GM19025 (cell line): ENCODE measurements around the gene KRT5.
"Not testable (repeated sequence)": the region's sequence is repeated elsewhere in the genome, so short reads cannot be mapped to it uniquely, and the experiment has no call there.

Experiments used
- ATAC-seq: cut with Tn5 transposase; IDR thresholded peaks from one replicate; pipeline ENCODE4 v1.9.1; 2021; ENCODE audit warnings: mild to moderate bottlenecking, low read depth, moderate library complexity; ENCODE audit not compliant: unreplicated experiment

The KRT5 gene

GRCh38 chr12:52522346-52523011 is 2.3 kb upstream of the KRT5 start:
- no peak for ATAC-seq

DNA sequence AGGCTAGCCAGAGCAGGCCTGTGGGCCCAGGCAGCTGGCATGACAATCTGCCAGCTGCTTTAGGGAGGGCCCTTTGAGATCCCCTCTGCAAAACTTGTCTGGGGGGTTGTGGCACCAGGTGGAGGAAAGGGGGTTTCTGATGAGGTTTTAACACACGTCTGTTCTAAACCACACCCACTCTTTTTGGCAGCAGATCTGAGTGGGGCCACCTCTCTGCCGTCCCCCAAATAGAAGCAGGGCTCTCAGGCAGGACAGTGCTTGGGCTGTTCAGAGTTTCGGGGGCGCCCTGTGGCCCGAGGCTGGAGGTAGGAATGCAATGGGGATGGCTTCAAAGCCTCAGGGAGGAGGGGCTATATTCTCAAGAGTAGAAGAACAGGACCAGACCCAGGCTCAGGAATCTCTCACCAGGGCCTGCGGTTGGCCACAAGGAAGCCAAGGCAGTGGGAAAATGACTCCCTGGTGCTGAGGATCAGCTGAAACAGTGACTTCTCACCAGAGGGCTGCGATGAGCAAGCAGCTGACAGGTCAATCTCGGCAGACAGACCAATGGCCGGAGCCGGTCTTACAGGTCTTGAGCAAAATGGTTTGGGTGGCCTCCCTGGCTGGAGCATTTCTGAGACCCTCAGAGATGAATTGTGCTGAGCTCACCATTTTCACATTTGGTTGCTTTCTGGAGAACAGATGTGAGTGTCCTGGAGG is 1.5 kb upstream of the KRT5 start:
- no peak for ATAC-seq

- ATAC-seq, result no peak
Measured at GRCh38 chr12:52521175-52521567, 977 bp upstream of the KRT5 start.

GRCh38 chr12:52519387-52519703 is 849 bp downstream of the KRT5 start:
- no peak for ATAC-seq

- no peak for ATAC-seq
Measured at GRCh38 chr12:52518574-52519386, 1.4 kb downstream of the KRT5 start.

GRCh38 chr12:52517888-52518287 is 2.3 kb downstream of the KRT5 start:
- ATAC-seq, result no peak

GRCh38 chr12:52517005-52517835 is 3.0 kb downstream of the KRT5 start:
- no peak for ATAC-seq

DNA sequence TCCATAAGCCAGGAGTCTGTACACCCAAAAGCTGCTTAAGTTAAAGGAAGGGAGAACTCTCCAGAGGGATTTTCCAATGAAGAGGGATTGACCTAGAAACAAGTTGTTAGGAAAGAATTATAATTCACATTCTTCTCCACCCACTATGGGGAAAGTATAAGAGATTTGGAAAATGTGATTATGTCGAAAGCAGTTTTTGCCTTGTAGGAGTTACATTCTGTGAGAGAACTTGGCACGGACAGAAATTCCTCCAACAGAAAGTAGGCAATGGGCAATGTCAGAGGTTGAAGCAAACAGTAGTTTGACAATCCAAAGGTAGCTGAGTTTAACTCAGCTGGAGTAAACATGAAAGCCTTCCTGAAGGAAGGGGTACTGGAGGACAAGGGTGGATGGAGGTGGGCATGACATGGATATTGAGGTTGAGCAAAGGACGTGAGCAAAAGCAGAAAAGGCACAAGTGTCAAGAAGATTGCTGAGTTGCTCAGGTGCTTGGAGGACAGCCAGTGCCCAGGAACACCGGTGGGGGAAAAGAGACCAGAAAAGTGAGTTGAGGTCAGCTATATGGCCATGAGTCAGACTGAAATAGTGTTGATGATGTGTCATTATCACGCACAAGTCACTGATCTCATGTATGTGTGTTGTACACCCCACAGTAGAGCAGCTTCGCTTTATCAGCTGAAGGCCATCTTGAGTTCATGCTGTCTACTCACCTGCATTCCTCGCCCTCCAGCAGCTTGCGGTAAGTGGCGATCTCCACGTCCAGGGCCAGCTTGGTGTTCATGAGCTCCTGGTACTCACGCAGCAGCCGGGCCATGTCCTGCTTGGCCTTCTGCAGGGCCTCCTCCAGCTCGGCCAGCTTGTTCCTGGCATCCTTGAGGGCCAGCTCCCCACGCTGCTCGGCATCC is 4.0 kb downstream of the KRT5 start:
- ATAC-seq, result no peak

DNA sequence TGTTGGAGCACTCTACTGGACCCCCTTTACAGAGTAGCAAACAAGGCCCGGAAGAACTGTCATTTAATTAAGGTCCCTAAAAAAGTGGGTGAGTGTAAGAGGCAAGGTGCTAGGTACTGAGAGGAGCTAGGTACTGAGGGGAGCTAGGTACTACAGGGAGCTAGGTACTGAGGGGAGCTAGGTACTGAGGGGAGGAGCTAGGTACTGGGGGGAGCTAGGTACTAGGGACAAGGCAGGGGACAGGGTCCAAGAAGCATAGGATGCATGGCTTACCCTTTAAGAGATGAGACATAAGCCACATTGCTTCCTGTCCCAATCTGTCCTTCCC is 4.9 kb downstream of the KRT5 start:
- no peak for ATAC-seq

GRCh38 chr12:52514471-52515318 is 5.5 kb downstream of the KRT5 start:
- no peak for ATAC-seq

DNA sequence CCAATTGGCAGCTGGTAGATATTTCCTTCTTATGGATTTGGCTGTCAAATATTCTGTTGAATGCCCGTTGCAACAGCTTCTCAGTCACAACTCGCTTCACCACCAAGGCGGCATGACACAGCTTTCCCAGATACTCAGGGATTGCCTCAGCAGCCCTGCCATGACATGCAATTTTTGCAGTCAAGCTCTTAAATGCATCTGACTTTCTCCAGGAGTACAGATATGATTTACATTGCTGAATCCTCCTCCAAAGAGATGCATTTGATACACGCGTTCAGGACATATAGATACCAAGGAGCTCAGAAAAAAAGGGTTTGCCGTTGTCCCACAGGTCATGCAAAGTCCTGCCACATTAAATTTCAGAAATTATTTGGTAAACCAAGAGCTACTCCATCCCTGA is 6.5 kb downstream of the KRT5 start:
- no peak for ATAC-seq

- no peak for ATAC-seq
Measured at GRCh38 chr12:52508211-52508610, 12.0 kb downstream of the KRT5 start.

DNA sequence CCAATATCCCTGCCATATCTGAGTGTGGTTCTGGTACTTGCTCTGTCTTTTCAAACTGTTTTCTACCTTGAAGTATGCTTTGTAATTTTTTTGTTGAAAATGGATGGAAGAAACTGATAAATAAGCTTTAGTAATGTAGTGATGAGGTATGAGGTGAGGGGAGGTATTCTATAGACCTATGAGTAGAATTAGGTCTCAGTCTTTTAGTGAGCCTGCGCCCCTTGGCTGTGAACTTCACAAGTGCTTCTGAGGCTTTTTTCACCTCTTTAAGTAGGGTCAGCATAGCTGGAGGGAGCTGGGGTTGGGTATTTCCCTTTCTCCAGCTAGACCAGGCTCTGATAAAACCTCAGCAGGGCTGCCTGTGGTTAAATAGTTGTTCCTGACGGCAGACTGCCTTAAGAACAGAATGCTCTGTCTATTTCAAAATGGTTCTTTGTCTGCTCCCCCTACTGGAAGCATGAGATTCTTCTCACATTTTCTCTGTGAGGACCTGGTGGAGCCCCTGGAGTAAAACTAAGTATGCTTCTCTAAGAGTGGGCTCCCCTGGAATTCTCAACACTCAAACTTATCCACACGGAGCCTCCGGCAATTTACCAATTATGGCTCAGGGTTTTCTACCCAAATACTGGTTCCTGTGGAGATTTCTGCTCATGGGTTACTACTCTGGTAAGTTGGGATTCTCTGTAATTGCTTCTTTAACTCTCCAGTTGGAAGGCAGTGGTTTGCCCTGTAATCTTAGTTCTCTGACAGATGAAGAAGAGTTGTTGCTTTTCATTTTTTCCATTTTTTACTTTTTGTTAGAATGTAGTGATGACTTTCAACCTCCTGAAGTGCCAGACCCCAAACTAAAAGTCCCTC is 13.1 kb downstream of the KRT5 start:
- ATAC-seq, result no peak

- no peak for ATAC-seq
Measured at GRCh38 chr12:52502877-52503276, 17.3 kb downstream of the KRT5 start.

DNA sequence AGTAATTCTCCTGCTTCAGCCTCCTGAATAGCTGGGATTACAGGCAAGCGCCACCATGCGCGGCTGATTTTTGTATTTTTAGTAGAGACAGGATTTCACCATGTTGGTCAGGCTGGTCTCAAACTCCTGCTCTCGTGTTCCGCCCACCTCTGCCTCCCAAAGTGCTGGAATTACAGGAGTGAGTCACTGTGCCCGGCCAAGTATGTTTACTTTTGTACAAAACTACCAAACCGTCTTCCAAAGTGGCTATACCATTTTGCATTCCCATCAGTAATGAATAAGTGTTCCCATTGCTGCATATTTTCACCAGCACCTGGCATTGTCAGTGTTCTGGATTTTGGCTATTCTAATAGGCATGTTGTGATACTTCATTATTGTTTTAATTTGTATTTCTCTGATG is 18.7 kb downstream of the KRT5 start:
- no peak for ATAC-seq

DNA sequence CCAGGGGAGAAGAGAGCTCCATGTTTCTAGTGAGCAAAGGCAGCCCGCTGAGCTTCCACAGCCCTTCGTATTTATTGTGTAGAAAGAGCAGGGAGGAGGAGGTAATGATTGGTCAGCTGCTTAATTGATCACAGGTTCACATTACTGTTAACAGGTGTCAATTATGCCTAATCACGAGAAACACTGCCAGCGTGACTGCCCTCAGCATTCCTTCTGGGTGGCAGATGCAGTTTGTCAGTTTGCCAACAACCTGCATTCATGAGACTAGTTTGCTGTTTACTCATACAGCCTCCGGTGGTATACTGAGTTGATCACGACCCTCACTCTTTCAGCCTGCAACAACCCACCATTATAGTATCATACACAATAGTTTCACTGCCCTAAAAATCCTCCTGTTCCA is 19.6 kb downstream of the KRT5 start:
- not testable (repeated sequence) for ATAC-seq

- no peak for ATAC-seq
Measured at GRCh38 chr12:52499806-52500560, 20.2 kb downstream of the KRT5 start.
